Body of pancreas (tissue), 4 donors: ENCODE data around the gene THADA.

ENCODE experiments used
- CTCF ChIP-seq, 7 experiments: fragments of 450-650 bp in 4 of 7; fragments of 200-600 bp in 3 of 7; sonication (generic) in 3 of 7; IDR thresholded peaks; one replicate each; pipeline ENCODE4 v1.5.1; 2016 to 2019; ENCODE audit warnings: antibody characterized with exemption in 7 of 7
- POLR2A ChIP-seq, 3 donors: fragments of 450-650 bp; IDR thresholded peaks; one replicate each; pipeline ENCODE4 v1.6.1; 2016; ENCODE audit warnings: antibody characterized with exemption in 3 of 3, mild to moderate bottlenecking in 2 of 3

GRCh38 chr2:43331422-43331821 lies 264.4 kb downstream of the THADA start:
- no peak for TF ChIP-seq POLR2A (IDR thresholded peaks at IDR 0.05)
- no peak for TF ChIP-seq CTCF (IDR thresholded peaks at IDR 0.05)
